HCT116 (cell line): ENCODE measurements around the gene DOCK10. TPM values are rescaled to one million over a fixed set of nuclear protein-coding genes. Genes with fewer than 3 reads are reported as not detected.

ENCODE experiments used
- ATAC-seq: fragments of 200-7000 bp; cut with Tn5 transposase; 2 replicates; pipeline ENCODE4 v1.9.1; 2020; ENCODE audit warnings: mild to moderate bottlenecking, moderate library complexity
- BruUV-seq: library from RNA; stranded (reverse); fragments of 400-500 nt; replicated peaks from 2 replicates; lab custom pipeline; 2021; lab: Mats Ljungman, UMichigan
- CTCF ChIA-PET: fragments of 300-600 bp; sonication (Branson Sonifier 250); formaldehyde crosslinking; loops from one replicate; lab custom pipeline; 2021; ENCODE audit warnings: antibody characterized with exemption; lab: Charles Lee
- POLR2A ChIA-PET: fragments of 300-600, 350-600 bp; sonication (Branson Sonifier 250); formaldehyde crosslinking; loops from one replicate; lab custom pipeline; 2021; ENCODE audit warnings: antibody characterized with exemption; lab: Charles Lee
- RAD21 ChIA-PET, 2 experiments: fragments of 300-600 bp; sonication (Branson Sonifier 250); formaldehyde crosslinking; loops; one replicate each; lab custom pipeline; 2023; ENCODE audit warnings: low total read pairs in 2 of 2; ENCODE audit not compliant: uncharacterized antibody in 2 of 2, unreplicated experiment in 2 of 2, low non-redundant PET in 1 of 2; lab: Charles Lee
- DNase-seq: peaks from one replicate; pipeline ENCODE4 v3.0.0-alpha.2; 2010; ENCODE audit warnings: low read depth, low spot score
- H2AFZ ChIP-seq: fragments of 200-600 bp; shearing (Covaris generic), sonication (generic); 2 replicates; pipeline ENCODE4 v1.6.1; 2017; ENCODE audit warnings: low read depth, mixed run types, mixed read lengths, antibody characterized with exemption, low read length; ENCODE audit not compliant: poor library complexity, severe bottlenecking
- H3K27ac ChIP-seq: 2 replicates; pipeline ENCODE4 v1.5.1; 2012; ENCODE audit warnings: low read depth, low read length
- H3K27me3 ChIP-seq: fragments of 200-600 bp; sonication (generic); 2 replicates; pipeline ENCODE4 v1.6.1; 2016; ENCODE audit warnings: mixed run types, low read length, mixed read lengths; ENCODE audit not compliant: insufficient read depth
- H3K36me3 ChIP-seq, 2 experiments: fragments of 200-500 bp in 1 of 2; fragments of 200-600 bp in 1 of 2; sonication (Bioruptor generic) in 1 of 2; sonication (generic) in 1 of 2; 2 replicates each; pipeline versions ENCODE4 v1.5.1 to v1.6.1; 2014 to 2016; ENCODE audit warnings: low read length in 2 of 2, inconsistent platforms in 1 of 2, mixed read lengths in 1 of 2, mixed run types in 1 of 2; ENCODE audit not compliant: insufficient read depth in 2 of 2, control insufficient read depth in 1 of 2
- H3K4me1 ChIP-seq, 2 experiments: fragments of 200-600 bp in 1 of 2; sonication (generic) in 1 of 2; 2 replicates each; pipeline versions ENCODE4 v1.5.1 to v1.6.1; 2012 to 2017; ENCODE audit warnings: low read length in 2 of 2, inconsistent platforms in 1 of 2, mild to moderate bottlenecking in 1 of 2, mixed read lengths in 1 of 2, mixed run types in 1 of 2, moderate library complexity in 1 of 2; ENCODE audit not compliant: insufficient read depth in 2 of 2, control insufficient read depth in 1 of 2
- H3K4me2 ChIP-seq: fragments of 200-600 bp; sonication (generic); 2 replicates; pipeline ENCODE4 v1.6.1; 2017; ENCODE audit warnings: mixed run types, low read length, mixed read lengths
- H3K4me3 ChIP-seq, 2 experiments: fragments of 200-600 bp in 1 of 2; sonication (generic) in 1 of 2; replicated peaks in 1 of 2; 2 replicates each; pipeline ENCODE4 v1.5.1; 2011 to 2016; ENCODE audit warnings: low read length in 2 of 2, control low read depth in 1 of 2, low read depth in 1 of 2, mild to moderate bottlenecking in 1 of 2, mixed read lengths in 1 of 2, mixed run types in 1 of 2
- H3K79me2 ChIP-seq: fragments of 200-600 bp; sonication (generic); 2 replicates; pipeline ENCODE4 v1.6.1; 2017; ENCODE audit warnings: mild to moderate bottlenecking, mixed run types, low read length, moderate library complexity, mixed read lengths; ENCODE audit not compliant: insufficient read depth
- H3K9ac ChIP-seq: fragments of 200-600 bp; sonication (generic); 2 replicates; pipeline ENCODE4 v1.6.1; 2016; ENCODE audit warnings: low read length, mixed read lengths
- H3K9me2 ChIP-seq: fragments of 200-600 bp; sonication (generic), shearing (Covaris generic); 2 replicates; pipeline ENCODE4 v1.6.1; 2017; ENCODE audit warnings: mixed run types, mild to moderate bottlenecking, moderate library complexity; ENCODE audit not compliant: insufficient read depth
- H3K9me3 ChIP-seq, 2 experiments: fragments of 200-500 bp in 1 of 2; fragments of 200-600 bp in 1 of 2; sonication (Bioruptor generic) in 1 of 2; sonication (generic) in 1 of 2; 2 replicates each; pipeline ENCODE4 v1.6.1; 2014 to 2017; ENCODE audit warnings: low read length in 2 of 2, mixed read lengths in 2 of 2, inconsistent platforms in 1 of 2, low read depth in 1 of 2, mild to moderate bottlenecking in 1 of 2, mixed run types in 1 of 2, moderate library complexity in 1 of 2; ENCODE audit not compliant: control insufficient read depth in 1 of 2, insufficient read depth in 1 of 2
- H4K20me1 ChIP-seq: fragments of 200-600 bp; sonication (generic), shearing (Covaris generic); 2 replicates; pipeline ENCODE4 v1.6.1; 2017; ENCODE audit warnings: mixed run types, mild to moderate bottlenecking, moderate library complexity; ENCODE audit not compliant: insufficient read depth
- EZH2 ChIP-seq: fragments of 200-600 bp; sonication (generic); IDR thresholded peaks from 2 replicates; pipeline ENCODE4 v1.6.1; 2017; ENCODE audit warnings: antibody characterized with exemption, mixed run types
- EZH2phosphoT487 ChIP-seq: fragments of 200-600 bp; IDR thresholded peaks from 2 replicates; pipeline ENCODE4 v1.6.1; 2018; ENCODE audit warnings: antibody characterized with exemption, borderline replicate concordance
- FOSL1 ChIP-seq: IDR thresholded peaks from 2 replicates; pipeline ENCODE4 v1.6.1; 2012; ENCODE audit warnings: low read depth
- RAD21 ChIP-seq: IDR thresholded peaks from 2 replicates; pipeline ENCODE4 v1.6.1; 2012; ENCODE audit warnings: low read depth, mild to moderate bottlenecking
- YY1 ChIP-seq: IDR thresholded peaks from 2 replicates; pipeline ENCODE4 v1.6.1; 2011; ENCODE audit warnings: low read length, low read depth, moderate library complexity, mild to moderate bottlenecking; ENCODE audit not compliant: insufficient replicate concordance; ENCODE audit errors: extremely low read depth
- ZFX ChIP-seq: fragments of 450-650 bp; IDR thresholded peaks from 2 replicates; pipeline ENCODE4 v1.6.1; 2017
- ZNF274 ChIP-seq: fragments of 200-500 bp; sonication (Bioruptor generic); IDR thresholded peaks from 2 replicates; pipeline ENCODE4 v1.6.1; 2014; ENCODE audit warnings: mild to moderate bottlenecking, low read depth, low read length, inconsistent platforms
- intact Hi-C: fragments of 100-400 bp; cut with micrococcal nuclease; formaldehyde crosslinking; loops from 2 replicates; pipeline ENCODE4 v1.10.0; 2022
- total RNA-seq: library from RNA; stranded (reverse); gene quantifications from one replicate; pipeline ENCODE4 v1.2.1, GENCODE V29; 2021; ENCODE audit not compliant: unreplicated experiment
- TF ChIP-seq, protein P1 (sequence below): IDR thresholded peaks from 2 replicates; pipeline ENCODE4 v1.6.1; 2011; ENCODE audit warnings: mild to moderate bottlenecking, low read length, moderate library complexity; ENCODE audit not compliant: insufficient replicate concordance; ENCODE audit errors: extremely low read depth

The DOCK10 gene
- total RNA-seq, 1 experiment from 2014 or later = 0.54 TPM

DNA sequence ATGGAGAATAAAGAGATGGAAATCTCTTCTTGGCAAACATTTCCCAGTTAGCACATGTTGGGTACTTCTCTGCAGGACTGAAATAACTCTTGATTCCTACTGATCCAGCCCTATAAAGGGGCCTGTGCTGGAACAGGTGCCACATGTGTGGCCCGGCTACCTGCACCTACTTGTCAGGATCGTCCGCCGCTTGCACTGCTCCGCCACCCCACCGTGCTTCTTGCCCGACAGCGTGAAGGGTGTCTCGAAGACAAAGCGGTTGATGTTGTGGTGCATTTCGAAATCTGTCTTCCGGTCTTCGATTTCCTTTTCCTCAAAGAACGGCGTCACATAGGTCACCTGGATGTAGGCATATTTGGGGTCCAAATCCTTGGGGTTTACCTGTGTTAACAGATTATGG is 267.5 kb downstream of the DOCK10 start:
- Histone ChIP-seq H3K79me2 (no peaks in the 10 kb centered on the region), H3K4me3 (no peak overlapping the region), H3K9ac (no peak overlapping the region), H3K9me2 (no peaks in the 10 kb centered on the region), H3K9me3 (no peaks in the 10 kb centered on the region), H2AFZ (no peak overlapping the region), H3K36me3 (no peaks in the 10 kb centered on the region), H3K4me1 (peaks cover 0 to 11% of the 10 kb centered on the region in 2 experiments; a peak in 1 of 4 replicates), H3K4me2 (no peak overlapping the region), H4K20me1 (no peaks in the 10 kb centered on the region), H3K27me3 (no peaks in the 10 kb centered on the region), H3K27ac (no peak overlapping the region)
- POLR2A ChIA-PET = no interaction called here
- no TSS peak for BruUV-seq
- RAD21 ChIA-PET = no interaction called here
- intact Hi-C loops = loop anchor here (5.0 to 10.0 kb wide), 3 partner anchors 127 to 800 kb away; no protein-coding TSS in a partner anchor
- TF ChIP-seq EZH2phosphoT487 = no peak
- TF ChIP-seq ZFX = no peak
- no peak for TF ChIP-seq ZNF274
- no peak for TF ChIP-seq FOSL1
- TF ChIP-seq, protein P1, sequence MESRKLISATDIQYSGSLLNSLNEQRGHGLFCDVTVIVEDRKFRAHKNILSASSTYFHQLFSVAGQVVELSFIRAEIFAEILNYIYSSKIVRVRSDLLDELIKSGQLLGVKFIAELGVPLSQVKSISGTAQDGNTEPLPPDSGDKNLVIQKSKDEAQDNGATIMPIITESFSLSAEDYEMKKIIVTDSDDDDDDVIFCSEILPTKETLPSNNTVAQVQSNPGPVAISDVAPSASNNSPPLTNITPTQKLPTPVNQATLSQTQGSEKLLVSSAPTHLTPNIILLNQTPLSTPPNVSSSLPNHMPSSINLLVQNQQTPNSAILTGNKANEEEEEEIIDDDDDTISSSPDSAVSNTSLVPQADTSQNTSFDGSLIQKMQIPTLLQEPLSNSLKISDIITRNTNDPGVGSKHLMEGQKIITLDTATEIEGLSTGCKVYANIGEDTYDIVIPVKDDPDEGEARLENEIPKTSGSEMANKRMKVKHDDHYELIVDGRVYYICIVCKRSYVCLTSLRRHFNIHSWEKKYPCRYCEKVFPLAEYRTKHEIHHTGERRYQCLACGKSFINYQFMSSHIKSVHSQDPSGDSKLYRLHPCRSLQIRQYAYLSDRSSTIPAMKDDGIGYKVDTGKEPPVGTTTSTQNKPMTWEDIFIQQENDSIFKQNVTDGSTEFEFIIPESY = no peak
- DNase-seq (no peak), ATAC-seq (no peak)
- CTCF ChIA-PET = no interaction called here

DNA sequence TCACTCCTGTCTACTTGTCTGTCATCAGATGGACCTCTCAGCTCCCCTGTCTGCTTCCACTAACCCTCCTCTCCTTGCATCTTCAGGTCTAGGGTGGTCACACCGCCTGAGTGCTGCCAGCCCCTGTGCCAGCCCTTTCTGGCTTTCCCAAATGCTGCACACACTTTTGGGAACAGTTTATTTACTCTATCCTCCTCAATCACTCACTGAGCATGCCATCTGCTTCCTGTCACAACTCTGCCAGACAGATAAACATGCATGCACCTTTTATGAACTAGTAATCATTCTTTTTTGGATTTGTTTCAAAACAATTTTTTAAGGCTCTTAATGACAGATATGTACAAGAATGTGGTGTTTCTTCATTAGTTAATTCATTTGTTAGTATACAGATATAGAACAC is 269.8 kb downstream of the DOCK10 start:
- Histone ChIP-seq H2AFZ (no peak overlapping the region), H4K20me1 (no peaks in the 10 kb centered on the region), H3K36me3 (no peaks in the 10 kb centered on the region), H3K9ac (no peak overlapping the region), H3K4me2 (no peak overlapping the region), H3K27ac (no peak overlapping the region), H3K27me3 (no peaks in the 10 kb centered on the region), H3K4me3 (no peak overlapping the region), H3K4me1 (peaks cover 0 to 8% of the 10 kb centered on the region in 2 experiments; a peak in 1 of 4 replicates), H3K9me2 (no peaks in the 10 kb centered on the region), H3K79me2 (no peaks in the 10 kb centered on the region), H3K9me3 (no peaks in the 10 kb centered on the region)
- TF ChIP-seq YY1 (no peak), ZFX (no peak), EZH2 (no peak), RAD21 (no peak)
- no TSS peak for BruUV-seq
- CTCF ChIA-PET = no interaction called here
- intact Hi-C loops = loop anchor here (10.0 kb wide), 2 partner anchors 232 to 798 kb away; no protein-coding TSS in a partner anchor
- POLR2A ChIA-PET = no interaction called here
- RAD21 ChIA-PET = no interaction called here
- DNase-seq (no peak), ATAC-seq (no peak)
